IMR-90 (cell line): ENCODE data around the gene FBXW12.

ENCODE experiments used
- RAD21 ChIP-seq: IDR thresholded peaks from 2 replicates; pipeline ENCODE4 v1.6.1; 2012; ENCODE audit warnings: low read length, improper control_type of control experiment
- RFX5 ChIP-seq: IDR thresholded peaks from 2 replicates; pipeline ENCODE4 v1.8.0; 2012; ENCODE audit warnings: low read depth, mild to moderate bottlenecking, low read length, moderate library complexity
- TF ChIP-seq, protein P1 (sequence below): fragments of 150-350 bp; IDR thresholded peaks from 2 replicates; pipeline ENCODE4 v1.6.1; 2017; ENCODE audit warnings: mild to moderate bottlenecking, antibody characterized with exemption, low read length, low read depth
- TF ChIP-seq, protein P2 (sequence below): conservative IDR thresholded peaks from 2 replicates; pipeline ENCODE4 v1.5.1; 2012; ENCODE audit warnings: mild to moderate bottlenecking, low read depth, low read length, improper control_type of control experiment

DNA sequence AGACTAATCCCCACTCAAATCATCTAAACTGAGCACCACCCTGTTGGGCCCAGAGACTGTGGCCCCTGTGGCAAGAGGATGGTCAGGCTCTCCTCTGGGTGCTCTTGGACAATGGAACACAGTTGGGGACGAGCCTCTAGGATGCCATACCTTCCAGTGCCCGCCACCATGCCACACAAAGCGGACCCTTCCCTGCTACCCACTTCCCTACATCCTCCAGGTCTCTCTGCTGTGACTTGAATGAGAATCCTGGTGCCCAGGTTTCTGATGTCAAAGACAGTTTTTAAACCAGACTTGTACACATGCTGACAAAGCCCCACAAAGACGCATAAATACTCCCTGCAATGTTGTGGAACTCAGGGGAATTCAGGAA is 63.2 kb downstream of the FBXW12 start:
- TF ChIP-seq RFX5 (no peak), RAD21 (no peak)
- TF ChIP-seq, protein P1, sequence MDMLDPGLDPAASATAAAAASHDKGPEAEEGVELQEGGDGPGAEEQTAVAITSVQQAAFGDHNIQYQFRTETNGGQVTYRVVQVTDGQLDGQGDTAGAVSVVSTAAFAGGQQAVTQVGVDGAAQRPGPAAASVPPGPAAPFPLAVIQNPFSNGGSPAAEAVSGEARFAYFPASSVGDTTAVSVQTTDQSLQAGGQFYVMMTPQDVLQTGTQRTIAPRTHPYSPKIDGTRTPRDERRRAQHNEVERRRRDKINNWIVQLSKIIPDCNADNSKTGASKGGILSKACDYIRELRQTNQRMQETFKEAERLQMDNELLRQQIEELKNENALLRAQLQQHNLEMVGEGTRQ = no peak
- TF ChIP-seq, protein P2, sequence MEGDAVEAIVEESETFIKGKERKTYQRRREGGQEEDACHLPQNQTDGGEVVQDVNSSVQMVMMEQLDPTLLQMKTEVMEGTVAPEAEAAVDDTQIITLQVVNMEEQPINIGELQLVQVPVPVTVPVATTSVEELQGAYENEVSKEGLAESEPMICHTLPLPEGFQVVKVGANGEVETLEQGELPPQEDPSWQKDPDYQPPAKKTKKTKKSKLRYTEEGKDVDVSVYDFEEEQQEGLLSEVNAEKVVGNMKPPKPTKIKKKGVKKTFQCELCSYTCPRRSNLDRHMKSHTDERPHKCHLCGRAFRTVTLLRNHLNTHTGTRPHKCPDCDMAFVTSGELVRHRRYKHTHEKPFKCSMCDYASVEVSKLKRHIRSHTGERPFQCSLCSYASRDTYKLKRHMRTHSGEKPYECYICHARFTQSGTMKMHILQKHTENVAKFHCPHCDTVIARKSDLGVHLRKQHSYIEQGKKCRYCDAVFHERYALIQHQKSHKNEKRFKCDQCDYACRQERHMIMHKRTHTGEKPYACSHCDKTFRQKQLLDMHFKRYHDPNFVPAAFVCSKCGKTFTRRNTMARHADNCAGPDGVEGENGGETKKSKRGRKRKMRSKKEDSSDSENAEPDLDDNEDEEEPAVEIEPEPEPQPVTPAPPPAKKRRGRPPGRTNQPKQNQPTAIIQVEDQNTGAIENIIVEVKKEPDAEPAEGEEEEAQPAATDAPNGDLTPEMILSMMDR = no peak
